ENCODE data around the gene KCNH3. TPM values are rescaled to one million over a fixed set of nuclear protein-coding genes. Genes with fewer than 3 reads are reported as not detected.

KCNH3 gene
- total RNA-seq, 1 experiment from 2014 or later: 0.26 TPM

DNA sequence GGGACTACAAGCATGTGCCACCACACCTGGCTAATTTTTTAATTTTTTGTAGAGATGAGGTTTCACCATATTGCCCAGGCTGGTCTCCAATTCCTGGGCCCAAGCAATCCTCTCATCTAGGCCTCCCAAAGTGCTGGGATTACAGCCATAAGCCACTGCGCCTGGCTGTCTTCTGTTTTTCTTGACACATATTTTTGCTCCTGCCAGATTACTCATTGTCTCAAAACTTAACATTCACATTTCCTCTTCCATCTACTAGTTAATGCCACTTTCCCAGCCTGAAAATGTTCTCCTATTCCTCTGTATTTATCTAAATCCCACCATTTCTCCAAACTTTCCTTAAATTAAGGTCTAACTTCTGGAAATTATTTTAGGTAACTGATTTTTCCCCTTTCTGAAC, 36.2 kb upstream of the KCNH3 start:
- no CpG with 5 or more reads among the region's 1 CpG for WGBS (ENCODE audit: extremely low coverage, insufficient read length, low lambda C conversion rate)
- Histone ChIP-seq H3K9ac (ENCODE audit: extremely low read depth, insufficient read length, low read length) (no peak overlapping the region), H3K27me3 (ENCODE audit: insufficient read depth, low read length) (no peaks in the 10 kb centered on the region), H4K5ac (ENCODE audit: insufficient read length, low read depth, low read length) (no peak overlapping the region), H3K23me2 (ENCODE audit: insufficient read length, low read depth, low read length, poor library complexity, severe bottlenecking) (no peaks in the 10 kb centered on the region), H2AFZ (ENCODE audit: low read length) (no peak overlapping the region), H4K8ac (replicated peaks; ENCODE audit: insufficient read length, low read depth, low read length) (no peak overlapping the region), H2BK12ac (ENCODE audit: insufficient read length, low read depth, low read length) (no peak overlapping the region), H2BK120ac (ENCODE audit: low read depth, low read length, poor library complexity, severe bottlenecking) (no peak overlapping the region), H4K91ac (ENCODE audit: insufficient read length, low read depth, low read length) (no peak overlapping the region), H3K4me2 (ENCODE audit: insufficient read depth, insufficient read length, low read length) (no peak overlapping the region), H3K18ac (ENCODE audit: insufficient read length, low read depth, low read length) (no peak overlapping the region), H4K20me1 (ENCODE audit: control insufficient read depth, insufficient read depth, insufficient read length) (no peaks in the 10 kb centered on the region), H3K9me3 (ENCODE audit: control insufficient read depth, low read depth, low read length) (no peaks in the 10 kb centered on the region), H2BK5ac (ENCODE audit: insufficient read length, low read length) (no peak overlapping the region), H3T11ph (ENCODE audit: low read length) (no peak overlapping the region), H2BK15ac (ENCODE audit: low read depth, low read length) (no peak overlapping the region), H3K56ac (ENCODE audit: insufficient read length, low read depth, low read length) (no peak overlapping the region), H3K79me2 (ENCODE audit: insufficient read depth, low read length) (no peaks in the 10 kb centered on the region), H3K23ac (ENCODE audit: insufficient read length, low read depth, low read length) (no peak overlapping the region), H3K27ac (ENCODE audit: insufficient read length, low read depth, low read length) (no peak overlapping the region), H3K4ac (ENCODE audit: low read depth, low read length) (no peak overlapping the region), H3K79me1 (ENCODE audit: insufficient read depth, low read depth, low read length, poor library complexity, severe bottlenecking) (no peaks in the 10 kb centered on the region), H3K14ac (ENCODE audit: insufficient read depth, low read length) (no peak overlapping the region), H2AK5ac (ENCODE audit: insufficient read length, low read length) (no peak overlapping the region), H2BK20ac (ENCODE audit: low read depth, low read length, poor library complexity, severe bottlenecking) (no peak overlapping the region), H3K4me1 (ENCODE audit: insufficient read depth, low read length) (no peaks in the 10 kb centered on the region)
- DNase-seq: no peak
- TF ChIP-seq, protein P1, sequence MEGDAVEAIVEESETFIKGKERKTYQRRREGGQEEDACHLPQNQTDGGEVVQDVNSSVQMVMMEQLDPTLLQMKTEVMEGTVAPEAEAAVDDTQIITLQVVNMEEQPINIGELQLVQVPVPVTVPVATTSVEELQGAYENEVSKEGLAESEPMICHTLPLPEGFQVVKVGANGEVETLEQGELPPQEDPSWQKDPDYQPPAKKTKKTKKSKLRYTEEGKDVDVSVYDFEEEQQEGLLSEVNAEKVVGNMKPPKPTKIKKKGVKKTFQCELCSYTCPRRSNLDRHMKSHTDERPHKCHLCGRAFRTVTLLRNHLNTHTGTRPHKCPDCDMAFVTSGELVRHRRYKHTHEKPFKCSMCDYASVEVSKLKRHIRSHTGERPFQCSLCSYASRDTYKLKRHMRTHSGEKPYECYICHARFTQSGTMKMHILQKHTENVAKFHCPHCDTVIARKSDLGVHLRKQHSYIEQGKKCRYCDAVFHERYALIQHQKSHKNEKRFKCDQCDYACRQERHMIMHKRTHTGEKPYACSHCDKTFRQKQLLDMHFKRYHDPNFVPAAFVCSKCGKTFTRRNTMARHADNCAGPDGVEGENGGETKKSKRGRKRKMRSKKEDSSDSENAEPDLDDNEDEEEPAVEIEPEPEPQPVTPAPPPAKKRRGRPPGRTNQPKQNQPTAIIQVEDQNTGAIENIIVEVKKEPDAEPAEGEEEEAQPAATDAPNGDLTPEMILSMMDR (conservative IDR thresholded peaks at IDR 0.05): no peak
- Mint-ChIP-seq H3K27ac (no peak overlapping the region), H3K4me3 (no peak overlapping the region), H3K27me3 (ENCODE audit: low read depth) (no peaks in the 10 kb centered on the region; the same call in 1 of the 2 replicates), H3K36me3 (ENCODE audit: insufficient read depth in 1 of 3, low read depth in 3 of 3) (peaks cover 23 to 48% (median 34%) of the 10 kb centered on the region in 3 experiments), H3K4me1 (no peaks in the 10 kb centered on the region), H3K9me3 (no peaks in the 10 kb centered on the region)

All from H9 (cell line).